K562 (cell line): ENCODE measurements around the gene MAD1L1. TPM values are rescaled to one million over a fixed set of nuclear protein-coding genes. Genes with fewer than 3 reads are reported as not detected.

Source experiments
- ATAC-seq: fragments of 200-7000 bp; cut with Tn5 transposase; 3 replicates; pipeline ENCODE4 v1.9.1; 2020; ENCODE audit warnings: moderate library complexity
- BruUV-seq: library from RNA; stranded (reverse); fragments of 400-500 nt; replicated peaks from 2 replicates; lab custom pipeline; 2021; lab: Mats Ljungman, UMichigan
- CTCF ChIA-PET: fragments of 300-600 bp; formaldehyde crosslinking; extraction: SDS; loops from one replicate; lab custom pipeline; 2021; ENCODE audit warnings: low intra/inter-chr PET ratio; lab: Yijun Ruan, JAX
- POLR2A ChIA-PET: fragments of 300-600, 350-650 bp; sonication (Branson Sonifier 250); formaldehyde crosslinking; extraction: SDS; loops from one replicate; lab custom pipeline; 2021; ENCODE audit warnings: antibody characterized with exemption, inconsistent platforms; lab: Yijun Ruan, JAX
- DNase-seq, 4 experiments: peaks; one replicate each; pipeline versions ENCODE4 v3.0.0 to v3.0.0-alpha.2; 2011 to 2018; ENCODE audit warnings: low spot score in 3 of 4, mixed read lengths in 3 of 4; ENCODE audit errors: extremely low read depth in 1 of 4
- FAIRE-seq: peaks from 2 replicates; lab custom pipeline; 2011; peaks lifted over from hg19 to GRCh38; lab: Jason Lieb, UNC
- H2AFZ ChIP-seq: 2 replicates; pipeline ENCODE4 v1.6.0; 2011; ENCODE audit warnings: low read depth, low read length, control low read depth, inconsistent platforms
- H3K27ac ChIP-seq: fragments of 200-600 bp; 3 replicates; pipeline ENCODE4 v1.8.0; 2011; ENCODE audit warnings: low read depth, mild to moderate bottlenecking, control low read depth, inconsistent platforms, low read length, moderate library complexity, mixed read lengths; ENCODE audit errors: extremely low read depth
- H3K27me3 ChIP-seq, 2 experiments: fragments of 300-600 bp in 1 of 2; 2 replicates in 1 of 2; 3 replicates in 1 of 2; pipeline versions ENCODE4 v1.6.0 to v1.8.0; 2011; ENCODE audit warnings: inconsistent platforms in 2 of 2, low read length in 2 of 2, mild to moderate bottlenecking in 1 of 2, mixed read lengths in 1 of 2, moderate library complexity in 1 of 2; ENCODE audit not compliant: control insufficient read depth in 2 of 2, insufficient read depth in 2 of 2
- H3K36me3 ChIP-seq: fragments of 300-600 bp; 3 replicates; pipeline ENCODE4 v1.8.0; 2011; ENCODE audit warnings: mild to moderate bottlenecking, low read length, inconsistent platforms; ENCODE audit not compliant: control insufficient read depth, insufficient read depth
- H3K4me1 ChIP-seq, 2 experiments: fragments of 200-600 bp in 1 of 2; replicated peaks in 1 of 2; 2 replicates in 1 of 2; 3 replicates in 1 of 2; pipeline versions ENCODE4 v1.5.1 to v1.8.0; 2011; ENCODE audit warnings: inconsistent platforms in 2 of 2, low read length in 2 of 2, mild to moderate bottlenecking in 1 of 2, mixed read lengths in 1 of 2, moderate library complexity in 1 of 2; ENCODE audit not compliant: control insufficient read depth in 2 of 2, insufficient read depth in 2 of 2
- H3K4me2 ChIP-seq: 2 replicates; pipeline ENCODE4 v1.6.1; 2011; ENCODE audit warnings: low read length, control low read depth, inconsistent platforms, mixed read lengths; ENCODE audit not compliant: insufficient read depth
- H3K4me3 ChIP-seq: fragments of 200-600 bp; sonication (generic), shearing (Covaris generic); 2 replicates; pipeline ENCODE4 v1.5.1; 2016; ENCODE audit warnings: control low read depth, inconsistent platforms
- H3K79me2 ChIP-seq: fragments of 200-600 bp; 3 replicates; pipeline ENCODE4 v1.8.0; 2011; ENCODE audit warnings: low read length, inconsistent platforms; ENCODE audit not compliant: control insufficient read depth, insufficient read depth
- H3K9ac ChIP-seq, 2 experiments: 2 replicates each; pipeline versions ENCODE4 v1.6.0 to v1.6.1; 2011; ENCODE audit warnings: low read depth in 2 of 2, low read length in 2 of 2, control low read depth in 1 of 2, inconsistent platforms in 1 of 2, mild to moderate bottlenecking in 1 of 2, mixed read lengths in 1 of 2; ENCODE audit not compliant: insufficient read depth in 1 of 2
- H3K9me1 ChIP-seq: one replicate; pipeline ENCODE4 v1.6.0; 2011; ENCODE audit warnings: inconsistent platforms, mild to moderate bottlenecking, low read length, moderate library complexity; ENCODE audit not compliant: control insufficient read depth, insufficient read depth
- H3K9me3 ChIP-seq: replicated peaks from 2 replicates; pipeline ENCODE4 v1.5.1; 2011; ENCODE audit warnings: low read depth, low read length, inconsistent platforms; ENCODE audit not compliant: control insufficient read depth, insufficient read depth
- H4K20me1 ChIP-seq: replicated peaks from 2 replicates; pipeline ENCODE4 v1.6.1; 2011; ENCODE audit warnings: low read length, inconsistent platforms, mixed read lengths; ENCODE audit not compliant: control insufficient read depth, insufficient read depth
- C11orf30 ChIP-seq: fragments of 450-650 bp; IDR thresholded peaks from 2 replicates; pipeline ENCODE4 v1.6.1; 2016; ENCODE audit warnings: low read depth, mild to moderate bottlenecking
- HNRNPUL1 ChIP-seq: fragments of 200-400 bp; formaldehyde crosslinking; IDR thresholded peaks from 2 replicates; pipeline ENCODE4 v1.6.1; 2017; ENCODE audit warnings: low read length
- NCOA4 ChIP-seq: fragments of 450-650 bp; IDR thresholded peaks from 2 replicates; pipeline ENCODE4 v1.6.1; 2018; ENCODE audit warnings: mild to moderate bottlenecking; ENCODE audit not compliant: partially characterized antibody
- NFIX ChIP-seq: fragments of 250-450 bp; sonication (Bioruptor Pico); IDR thresholded peaks from 2 replicates; pipeline ENCODE4 v1.4.0; 2020; ENCODE audit warnings: low read depth, mild to moderate bottlenecking, moderate library complexity
- PHTF2 ChIP-seq: fragments of 250-450 bp; sonication (Bioruptor Pico); IDR thresholded peaks from 2 replicates; pipeline ENCODE4 v1.5.0; 2021; ENCODE audit warnings: mild to moderate bottlenecking
- PTTG1 ChIP-seq: fragments of 450-650 bp; IDR thresholded peaks from 2 replicates; pipeline ENCODE4 v1.6.1; 2016; ENCODE audit warnings: low read depth, mild to moderate bottlenecking, missing genetic modification characterization, missing compliant biosample characterization
- TFAM ChIP-seq: fragments of 250-450 bp; sonication (Bioruptor Pico); conservative IDR thresholded peaks from 2 replicates; pipeline ENCODE4 v1.5.0; 2021; ENCODE audit warnings: mild to moderate bottlenecking, moderate library complexity
- ZNF174 ChIP-seq: fragments of 250-450 bp; sonication (Bioruptor Pico); IDR thresholded peaks from 2 replicates; pipeline ENCODE4 v1.4.0; 2020; ENCODE audit warnings: mild to moderate bottlenecking
- ZNF583 ChIP-seq: fragments of 250-450 bp; sonication (Bioruptor Pico); IDR thresholded peaks from 2 replicates; pipeline ENCODE4 v1.4.0; 2020
- ZNF655 ChIP-seq: fragments of 250-450 bp; sonication (Bioruptor Pico); IDR thresholded peaks from 2 replicates; pipeline ENCODE4 v1.5.0; 2021
- ZNF76 ChIP-seq: fragments of 250-450 bp; sonication (Bioruptor Pico); IDR thresholded peaks from 2 replicates; pipeline ENCODE4 v1.4.0; 2020; ENCODE audit warnings: mild to moderate bottlenecking, moderate library complexity, borderline replicate concordance
- ZNF77 ChIP-seq: fragments of 250-450 bp; sonication (Bioruptor Pico); IDR thresholded peaks from 2 replicates; pipeline ENCODE4 v1.5.0; 2020
- WGBS: fragments of 100-300 bp; shearing (Covaris generic); methylation state at CpG from one replicate; pipeline ENCODE4 v1.1.6; 2016; ENCODE audit warnings: low coverage, mixed read lengths; ENCODE audit not compliant: insufficient coverage; ENCODE audit errors: missing lambda C conversion rate; 5-methylcytosine and 5-hydroxymethylcytosine counted together
- in situ Hi-C: fragments of 300-500 bp; cut with MboI; formaldehyde crosslinking; loops from 4 replicates; pipeline ENCODE4 v1.15.0; 2018; ENCODE audit warnings: inconsistent platforms, mixed read lengths
- intact Hi-C: fragments of 100-400 bp; cut with micrococcal nuclease; formaldehyde crosslinking; loops from 2 replicates; pipeline ENCODE4 v1.14.2; 2022
- polyA plus RNA-seq, 8 experiments: library from polyadenylated mRNA; depleted of rRNA in 4 of 8; stranded (reverse) in 5 of 8; unstranded in 3 of 8; fragments of >200 nt; fragmentation: Nextera tagmentation in 2 of 8; fragmentation: Illumina TruSeq in 1 of 8; extraction: Ambion mirVana in 2 of 8; extraction: Trizol in 1 of 8; gene quantifications; 2 replicates each; pipeline versions ENCODE4 v1.2.1 to v1.2.3, GENCODE V29; 2011 to 2014; ENCODE audit warnings: inconsistent platforms in 1 of 8, missing spikeins in 1 of 8
- total RNA-seq, 7 experiments: library from RNA; depleted of rRNA in 6 of 7; stranded (reverse); fragments of >200 nt in 6 of 7; fragmentation: Illumina TruSeq in 2 of 7; extraction: Trizol in 2 of 7; gene quantifications; 2 replicates each; pipeline versions ENCODE4 v1.2.1 to v1.2.3, GENCODE V29; 2011 to 2021; ENCODE audit warnings: low replicate concordance in 1 of 7

Gene MAD1L1
- total and polyA plus RNA-seq, 9 of the 15 experiments (the other 6 are each of a cell fraction or from before 2014, with no cell fraction given): 1.7 to 89.7 (median 18.0) TPM

- Histone ChIP-seq H3K9me1 (peaks cover 4% of the 10 kb centered on the region), H2AFZ (no peak overlapping the region), H3K4me1 (peaks cover 7 to 33% of the 10 kb centered on the region in 2 experiments; a peak in 4 of 5 replicates), H3K9me3 (no peaks in the 10 kb centered on the region), H3K79me2 (no peaks in the 10 kb centered on the region), H3K9ac (no peak overlapping the region; a peak in 1 of 4 replicates), H3K4me3 (no peak overlapping the region), H4K20me1 (peaks cover 28% of the 10 kb centered on the region), H3K27ac (no peak overlapping the region), H3K4me2 (no peak overlapping the region), H3K36me3 (peaks cover 9% of the 10 kb centered on the region; the same call in 1 of the 3 replicates), H3K27me3 (no peaks in the 10 kb centered on the region)
- ATAC-seq (no peak), DNase-seq (no peak), FAIRE-seq (no peak)
- CTCF ChIA-PET: no interaction called here
- 91% methylated on average over 4 of the region's 4 CpGs for WGBS
- in situ Hi-C loops (no loop called here), intact Hi-C loops (no loop called here)
- TF ChIP-seq ZNF583 (CRISPR knock-in tag) (no peak), ZNF77 (no peak), ZNF174 (CRISPR knock-in tag) (no peak), ZNF76 (CRISPR knock-in tag) (no peak), PTTG1 (tag) (no peak), HNRNPUL1 (no peak), TFAM (CRISPR knock-in tag) (no peak), PHTF2 (CRISPR knock-in tag) (no peak), ZNF655 (CRISPR knock-in tag) (no peak), NFIX (no peak), C11orf30 (no peak), NCOA4 (no peak)
- POLR2A ChIA-PET: interaction anchor here (0.7 kb wide), 1 partner anchor 15 kb away, joined by 3 read pairs; no protein-coding TSS in a partner anchor
- BruUV-seq: no TSS peak
These were observed 69.8 kb downstream of the MAD1L1 start for GRCh38 chr7:2162959-2163358.
